HG02943 (cell line): Measurements from ENCODE around the gene TSPO.
"Not testable (repeated sequence)": the region's sequence is repeated elsewhere in the genome, so short reads cannot be mapped to it uniquely, and the experiment has no call there.

Experiments
- ATAC-seq: cut with Tn5 transposase; IDR thresholded peaks from one replicate; pipeline ENCODE4 v1.9.1; 2021; ENCODE audit warnings: mild to moderate bottlenecking, low read depth, moderate library complexity; ENCODE audit not compliant: unreplicated experiment

The TSPO gene

DNA sequence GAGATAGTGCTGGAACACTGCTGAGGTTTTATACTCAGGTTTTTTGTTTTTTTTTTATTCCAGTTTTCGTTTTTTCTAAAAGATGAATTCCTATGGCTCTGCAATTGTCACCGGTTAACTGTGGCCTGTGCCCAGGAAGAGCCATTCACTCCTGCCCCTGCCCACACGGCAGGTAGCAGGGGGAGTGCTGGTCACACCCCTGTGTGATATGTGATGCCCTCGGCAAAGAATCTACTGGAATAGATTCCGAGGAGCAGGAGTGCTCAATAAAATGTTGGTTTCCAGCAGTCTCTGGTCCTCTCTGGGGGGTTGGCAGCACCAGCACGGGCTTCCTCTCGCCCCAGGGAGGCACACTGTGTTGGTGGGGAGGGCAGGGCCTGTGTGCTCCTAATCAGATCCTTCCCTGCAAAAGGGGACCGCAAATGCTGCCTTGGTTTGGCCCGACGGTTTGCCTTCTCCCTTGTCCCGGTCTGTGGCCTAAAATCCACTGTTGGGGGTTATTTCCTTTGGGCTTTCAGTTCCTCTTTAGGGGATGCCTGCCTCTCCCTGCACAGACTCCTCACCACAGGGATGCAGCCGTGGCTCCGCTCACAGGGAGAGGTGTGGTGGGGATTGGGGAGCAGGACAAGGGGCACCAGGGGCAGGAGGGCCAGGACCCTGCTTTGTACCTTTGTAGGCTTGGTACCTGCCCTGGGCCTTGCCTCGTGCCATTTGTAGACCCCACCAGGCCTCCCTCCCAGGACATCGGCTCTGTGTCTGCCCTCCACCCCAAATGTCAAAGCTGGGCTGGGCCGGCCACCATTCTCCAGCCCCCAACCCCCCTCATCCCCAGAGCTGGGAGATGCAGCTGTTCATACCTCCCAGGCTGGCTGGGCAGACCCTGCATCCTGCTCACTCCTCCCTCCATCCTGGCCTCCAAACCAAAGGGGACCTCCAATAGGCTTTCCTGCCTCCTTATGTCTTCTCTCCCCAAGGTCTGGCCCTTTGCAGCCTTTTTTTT is 21.6 kb upstream of the TSPO start:
- ATAC-seq, result no peak

DNA sequence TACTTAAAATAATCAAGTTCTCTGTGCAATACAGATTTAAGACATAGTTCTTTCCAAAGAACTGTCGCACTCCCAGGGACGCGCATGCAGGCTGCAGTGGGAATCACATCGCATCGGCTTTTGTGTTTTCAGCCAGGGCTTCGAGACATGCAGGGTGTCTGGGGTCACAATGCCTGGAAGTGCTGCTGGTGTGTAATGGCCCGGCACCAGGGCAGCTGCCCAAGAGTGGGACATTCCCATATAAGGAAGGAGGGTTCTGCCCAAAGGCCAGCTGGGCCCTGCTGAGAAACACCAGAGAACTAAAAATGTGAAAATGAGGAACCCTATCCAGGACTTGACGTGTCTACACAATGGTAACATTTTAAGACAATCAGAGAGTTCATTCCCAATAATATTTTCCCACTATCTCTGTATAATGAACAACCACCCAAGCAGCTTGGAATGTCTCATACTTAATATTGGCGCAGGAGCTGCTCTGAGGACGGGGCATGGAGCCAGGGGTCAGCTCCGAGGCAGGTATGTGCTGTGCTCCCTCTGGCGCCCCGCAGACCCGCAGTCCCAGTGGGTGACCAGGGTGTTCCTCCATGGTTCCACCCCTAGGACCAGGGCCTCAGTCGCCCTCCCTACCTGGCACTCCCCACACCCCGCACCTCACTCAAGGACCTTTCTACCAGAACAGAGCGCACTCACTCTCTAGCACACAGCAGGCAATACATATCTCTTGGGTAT is 19.4 kb upstream of the TSPO start:
- no peak for ATAC-seq

DNA sequence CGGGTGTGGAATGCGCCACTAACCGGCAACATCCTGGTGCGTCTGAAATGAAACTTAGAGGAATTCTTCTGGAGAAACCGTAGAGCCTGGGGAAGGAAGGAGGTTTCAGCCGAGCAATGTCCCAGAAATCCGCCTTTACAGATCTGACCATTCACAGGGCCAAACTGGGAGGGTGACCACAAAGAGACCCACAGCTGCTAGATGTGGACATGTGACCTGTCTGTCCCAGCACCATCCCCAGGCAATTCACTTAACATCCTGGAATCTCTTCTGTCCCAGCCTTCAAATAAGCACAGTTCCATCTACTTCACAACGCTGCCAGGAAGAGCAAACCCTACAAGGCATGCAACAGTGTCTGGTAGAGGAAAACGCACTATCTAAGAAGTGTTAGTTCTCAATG is 18.0 kb upstream of the TSPO start:
- no peak for ATAC-seq

DNA sequence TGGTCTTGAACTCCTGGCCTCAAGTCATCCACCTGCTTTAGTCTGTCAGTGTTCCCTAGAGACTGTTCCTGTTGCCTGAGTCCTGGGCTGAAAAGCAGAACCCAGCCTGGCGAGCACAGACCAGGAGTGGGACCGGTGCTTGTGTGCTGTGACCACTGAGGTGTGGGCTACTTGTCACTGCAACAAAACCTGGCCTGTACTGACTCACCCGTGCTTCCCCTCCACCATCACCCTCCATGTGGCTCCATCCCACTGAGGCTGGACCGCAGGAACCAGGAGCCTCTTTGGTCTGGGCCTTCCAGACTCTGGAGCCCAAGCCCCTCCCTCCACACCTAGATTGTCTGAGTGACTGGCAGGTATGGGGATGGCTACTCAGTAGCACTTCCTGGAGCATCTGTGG is 16.8 kb upstream of the TSPO start:
- ATAC-seq, result no peak

DNA sequence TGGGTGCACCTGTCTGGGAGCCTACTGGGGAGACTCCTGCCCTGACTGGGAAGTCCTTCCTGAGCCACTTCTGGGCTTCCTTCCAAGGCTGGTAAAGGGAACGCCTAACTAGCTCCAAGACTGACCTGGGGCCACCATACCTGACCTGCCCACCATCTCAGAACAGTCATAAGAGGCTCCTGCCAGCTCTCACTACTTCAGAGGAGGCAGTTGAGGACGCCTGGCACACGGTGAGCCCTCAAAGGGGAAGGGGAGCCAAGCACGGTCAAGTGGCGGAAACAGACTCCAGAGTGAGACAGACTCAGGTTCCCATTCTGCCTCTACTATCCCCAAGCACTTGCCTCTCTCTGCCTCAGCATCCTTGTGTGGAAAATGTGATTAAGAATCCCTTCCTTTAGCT is 15.8 kb upstream of the TSPO start:
- no peak for ATAC-seq

DNA sequence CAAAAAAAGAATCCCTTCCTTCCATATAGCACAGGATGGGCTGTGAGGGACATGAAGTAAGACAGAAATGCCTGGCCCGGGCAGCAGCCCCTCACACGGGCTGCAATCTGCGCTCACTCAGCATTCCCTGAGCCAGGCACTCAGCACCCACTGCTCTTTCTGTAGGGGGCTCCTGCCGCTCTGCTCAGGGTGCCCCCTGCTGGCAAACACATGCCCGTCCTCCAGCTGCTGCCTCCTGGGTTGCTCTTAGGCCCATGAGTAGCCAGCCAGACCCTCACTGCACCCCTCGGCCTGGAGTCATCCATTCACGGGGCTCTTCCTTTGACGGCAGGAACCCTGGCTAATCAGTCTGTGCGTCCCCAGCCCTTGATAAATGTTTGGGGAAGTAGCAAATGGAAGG is 15.1 kb upstream of the TSPO start:
- no peak for ATAC-seq

DNA sequence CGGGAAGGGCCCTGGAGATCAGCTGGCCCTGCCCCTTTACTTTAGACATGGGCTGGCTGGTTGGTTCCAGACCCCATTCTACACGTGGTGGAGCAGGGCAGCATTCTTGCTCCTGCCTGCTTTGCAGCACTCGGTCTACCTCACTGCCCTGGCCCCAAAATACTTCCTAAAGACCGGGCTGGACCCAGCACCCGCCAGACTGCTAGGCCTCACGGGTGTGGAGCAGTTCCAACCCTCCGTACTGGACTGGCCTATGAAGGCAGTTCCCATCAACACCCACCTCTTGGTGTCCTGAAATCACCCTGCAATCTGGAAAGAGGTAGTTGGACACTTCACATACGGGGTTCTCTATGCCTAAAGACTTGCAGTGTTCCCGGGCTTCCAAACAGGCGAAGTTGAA is 14.6 kb upstream of the TSPO start:
- ATAC-seq, result no peak

DNA sequence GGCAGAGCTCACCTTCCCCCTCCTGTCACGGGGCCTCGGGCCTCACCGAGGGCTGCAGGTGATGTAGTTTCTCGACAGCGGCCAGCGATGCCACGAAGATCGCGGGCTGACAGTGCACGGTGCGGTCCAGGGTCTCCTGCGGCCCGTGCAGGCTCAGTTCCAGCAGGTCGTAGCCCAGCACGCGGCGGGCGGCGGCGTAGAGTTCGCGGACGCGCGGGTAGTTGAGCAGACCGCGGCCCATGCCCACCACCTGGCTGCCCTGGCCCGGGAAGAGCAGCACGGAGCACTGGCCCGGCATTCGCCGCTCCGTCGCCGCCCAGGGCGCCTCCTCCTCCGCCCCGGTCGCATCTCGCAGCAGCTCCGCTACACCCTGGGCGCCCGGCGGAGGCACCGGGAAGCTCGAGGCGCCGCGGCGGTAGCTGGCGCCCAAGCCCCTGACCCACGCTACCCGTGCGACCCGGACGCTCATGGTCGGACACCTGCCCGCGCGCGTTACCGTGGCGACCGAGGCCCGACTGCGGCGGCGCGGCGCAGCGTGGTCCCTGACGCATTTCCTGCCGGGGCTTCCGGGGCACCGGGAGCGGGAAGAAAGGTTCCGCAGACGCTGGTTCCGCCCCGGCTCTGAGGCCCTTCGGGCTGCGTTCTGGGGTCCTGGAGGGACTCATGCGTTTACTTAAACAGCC is 8.3 kb upstream of the TSPO start, which contains the start of gene MCAT:
Gene MCAT (minus strand): TSS at position 519 of the 683 bp plus-strand sequence. CDS start 50 bp downstream, at position 469.
- peak; percentile 65 for ATAC-seq

DNA sequence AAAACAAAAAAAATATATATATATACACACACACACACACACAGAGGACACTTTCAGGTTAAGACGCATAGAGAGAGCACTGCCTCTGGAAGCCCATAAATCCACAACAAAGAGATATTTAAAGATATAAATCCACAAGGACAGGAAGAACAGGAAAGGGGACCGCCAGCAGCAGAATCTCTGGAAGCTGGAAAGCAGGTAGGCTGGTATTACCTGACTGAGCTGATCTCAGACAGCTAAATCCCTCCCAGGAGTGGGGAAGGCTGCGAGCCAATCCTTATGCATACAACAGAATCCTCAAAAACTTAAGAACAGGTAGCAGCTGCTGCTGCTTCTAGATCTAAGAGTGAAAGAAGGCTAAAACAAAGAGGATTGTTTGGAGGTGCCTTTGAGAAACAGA is 6.4 kb upstream of the TSPO start:
- no peak for ATAC-seq

DNA sequence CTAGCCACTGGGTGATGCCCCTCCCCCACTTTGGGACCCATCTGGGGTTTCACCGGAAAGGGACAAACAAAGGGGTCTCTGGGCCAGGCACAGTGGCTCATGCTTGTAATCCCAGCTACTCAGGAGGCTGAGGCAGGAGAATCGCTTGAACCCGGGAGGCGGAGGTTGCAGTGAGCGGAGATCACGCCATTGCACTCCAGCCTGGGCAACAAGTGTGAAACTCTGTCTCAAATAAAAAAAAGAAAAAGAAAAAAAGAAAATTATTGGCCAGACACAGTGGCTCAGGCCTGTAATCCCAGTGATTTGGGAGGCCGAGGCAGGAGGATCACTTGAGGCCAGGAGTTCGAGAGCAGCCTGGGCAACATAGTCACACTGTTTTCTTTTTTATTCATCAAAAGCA is 6.0 kb upstream of the TSPO start:
- ATAC-seq, result not testable (repeated sequence)

DNA sequence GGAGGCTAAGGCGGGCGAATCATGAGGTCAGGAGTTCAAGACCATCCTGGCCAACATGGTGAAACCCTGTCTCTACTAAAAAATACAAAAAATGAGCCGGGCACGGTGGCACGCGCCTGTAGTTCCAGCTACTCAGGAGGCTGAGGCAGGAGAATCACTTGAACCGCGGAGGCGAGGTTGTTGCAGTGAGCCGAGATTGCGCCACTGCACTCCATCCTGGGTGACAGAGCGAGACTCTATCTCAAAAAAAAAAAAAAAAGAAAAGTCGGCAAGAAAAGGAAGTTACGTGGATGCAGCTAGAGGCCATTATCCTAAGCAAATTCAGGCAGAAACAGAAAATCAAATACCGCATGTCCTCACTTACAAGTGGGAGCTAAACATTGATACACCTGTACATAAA is 5.0 kb upstream of the TSPO start:
- ATAC-seq, result not testable (repeated sequence)

DNA sequence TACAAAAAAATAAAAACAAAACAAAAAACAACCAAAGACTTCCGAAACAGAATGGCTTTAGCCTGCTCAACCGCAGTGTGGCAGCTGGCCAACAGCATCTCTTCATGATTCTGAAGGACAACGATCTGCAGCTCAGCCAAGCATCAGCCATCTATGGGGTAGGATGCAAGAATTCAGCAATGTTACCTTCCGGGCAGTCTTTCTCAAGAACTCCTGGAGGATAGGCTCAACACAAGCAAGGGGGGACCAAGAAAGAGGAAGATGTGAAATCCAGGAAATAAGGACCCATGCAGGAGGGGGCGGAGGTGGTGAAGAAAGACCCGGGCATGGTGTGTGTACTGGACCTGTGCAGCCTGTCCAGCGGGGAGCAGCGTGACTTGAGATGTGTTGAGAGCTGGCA is 3.5 kb upstream of the TSPO start:
- no peak for ATAC-seq

DNA sequence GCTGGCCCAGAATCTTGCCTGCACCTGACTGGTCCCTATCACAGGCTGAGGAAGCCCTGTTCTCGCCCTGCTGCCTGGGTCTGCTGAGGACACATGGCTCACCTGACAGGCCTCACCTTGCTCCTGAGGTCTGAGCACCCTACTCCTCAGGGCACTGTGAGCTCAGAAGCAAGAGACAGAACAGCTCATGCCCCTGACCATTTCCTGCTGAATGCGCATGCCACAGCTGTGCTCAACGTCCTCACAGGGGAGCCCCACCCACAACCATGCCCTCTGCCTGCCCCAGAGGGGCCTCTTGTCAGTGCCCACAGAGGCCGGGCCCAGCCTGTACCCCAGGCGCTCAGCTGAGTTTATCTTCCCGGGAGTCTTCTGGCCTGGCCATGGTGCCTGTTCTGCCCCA is 2.8 kb upstream of the TSPO start:
- no peak for ATAC-seq

DNA sequence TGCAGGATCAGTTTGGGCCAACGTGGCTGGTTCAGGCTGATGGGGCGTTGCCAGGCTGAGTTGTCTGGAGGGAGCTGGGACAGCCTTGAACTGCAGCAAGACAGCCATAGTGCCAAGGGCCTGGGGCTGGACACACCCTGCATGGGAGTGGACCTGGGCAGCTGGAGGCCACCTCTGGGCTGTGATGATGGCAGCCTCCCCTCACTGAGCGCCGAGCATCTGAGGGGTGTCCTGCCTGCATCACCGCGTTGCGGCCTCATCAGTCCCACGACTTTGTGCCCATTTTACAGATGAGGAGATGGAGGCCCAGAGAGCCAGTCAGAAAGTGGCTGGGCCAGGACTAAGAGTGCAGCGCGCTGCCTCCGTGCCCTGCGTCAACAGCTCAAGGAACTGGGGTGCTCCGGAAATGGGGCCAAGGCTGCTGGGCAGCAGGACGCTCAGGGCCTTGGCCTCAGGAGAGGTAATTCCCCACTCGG is 590 bp upstream of the TSPO start:
- ATAC-seq, result no peak

DNA sequence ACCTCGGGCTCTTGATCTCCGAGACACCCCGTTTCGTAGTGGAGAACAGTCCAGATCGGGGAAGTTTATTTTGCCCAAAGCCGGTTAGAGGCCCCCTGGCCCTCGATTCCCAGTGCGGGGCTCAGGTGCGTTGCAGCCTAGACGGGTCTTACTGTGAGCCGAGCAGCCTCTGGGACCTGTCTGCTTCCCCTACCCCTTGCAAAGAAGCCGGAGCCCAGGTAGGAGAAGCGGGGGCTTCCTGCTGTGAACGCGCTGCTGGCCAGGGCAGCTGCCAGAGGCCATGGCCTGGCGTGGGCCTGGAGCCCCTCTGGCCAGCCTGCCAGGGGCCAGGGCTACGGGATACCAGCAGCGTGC is 621 bp downstream of the TSPO start:
- ATAC-seq, result no peak

DNA sequence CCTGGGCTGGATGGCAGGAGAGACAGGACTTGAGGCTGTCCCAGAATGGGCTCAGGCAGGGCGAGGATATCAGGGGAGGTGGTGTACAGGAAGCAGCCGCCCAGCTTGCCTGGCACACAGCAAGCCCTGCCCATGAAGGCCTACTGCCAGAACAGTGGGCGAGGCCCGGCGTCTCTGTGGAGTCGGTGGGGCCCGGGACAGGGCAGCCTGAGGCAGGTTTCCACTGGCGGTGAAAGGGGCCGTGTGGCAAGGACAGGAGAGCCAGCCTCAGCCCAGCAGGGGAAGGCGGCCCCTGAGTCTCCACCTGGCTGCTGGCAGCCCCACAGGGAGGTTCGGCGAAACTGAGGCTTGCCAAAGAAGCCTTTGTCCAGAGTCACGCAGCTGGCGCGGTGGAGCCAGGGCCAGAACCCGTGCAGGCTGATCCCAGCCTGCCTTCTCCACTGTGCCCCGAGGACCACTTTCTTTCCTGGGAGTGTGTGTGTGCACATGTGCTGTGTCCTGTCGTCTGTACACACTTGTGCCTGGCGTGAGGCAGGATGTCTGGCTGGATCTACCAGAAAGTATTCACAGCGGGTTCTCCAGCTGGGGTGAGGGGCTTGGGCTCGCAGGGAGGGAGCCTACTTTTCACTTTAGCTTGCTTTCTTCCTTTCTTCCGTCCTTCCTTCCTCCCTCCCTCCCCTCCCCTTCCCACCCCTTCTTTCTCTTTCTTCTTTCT is 1.2 kb downstream of the TSPO start:
- ATAC-seq, result no peak

DNA sequence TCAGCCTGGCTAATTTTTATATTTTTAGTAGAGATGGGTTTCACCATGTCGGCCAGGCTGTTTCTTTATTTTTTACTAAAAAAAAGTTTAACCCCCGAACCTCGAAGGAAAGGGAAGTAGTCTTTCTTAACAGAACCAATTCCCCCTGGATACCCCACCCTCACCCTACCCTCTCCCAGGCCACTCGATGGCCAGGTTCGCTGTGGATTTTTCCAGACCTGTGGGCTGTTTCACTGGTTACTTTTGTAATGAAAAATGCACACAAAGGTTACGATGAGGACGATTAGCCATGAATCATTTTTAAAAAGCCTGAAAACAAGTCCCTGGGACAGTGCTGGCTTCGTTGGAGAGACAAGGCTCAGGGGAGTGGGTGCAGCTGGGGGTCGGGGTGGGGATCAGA is 2.5 kb downstream of the TSPO start:
- ATAC-seq, result no peak

DNA sequence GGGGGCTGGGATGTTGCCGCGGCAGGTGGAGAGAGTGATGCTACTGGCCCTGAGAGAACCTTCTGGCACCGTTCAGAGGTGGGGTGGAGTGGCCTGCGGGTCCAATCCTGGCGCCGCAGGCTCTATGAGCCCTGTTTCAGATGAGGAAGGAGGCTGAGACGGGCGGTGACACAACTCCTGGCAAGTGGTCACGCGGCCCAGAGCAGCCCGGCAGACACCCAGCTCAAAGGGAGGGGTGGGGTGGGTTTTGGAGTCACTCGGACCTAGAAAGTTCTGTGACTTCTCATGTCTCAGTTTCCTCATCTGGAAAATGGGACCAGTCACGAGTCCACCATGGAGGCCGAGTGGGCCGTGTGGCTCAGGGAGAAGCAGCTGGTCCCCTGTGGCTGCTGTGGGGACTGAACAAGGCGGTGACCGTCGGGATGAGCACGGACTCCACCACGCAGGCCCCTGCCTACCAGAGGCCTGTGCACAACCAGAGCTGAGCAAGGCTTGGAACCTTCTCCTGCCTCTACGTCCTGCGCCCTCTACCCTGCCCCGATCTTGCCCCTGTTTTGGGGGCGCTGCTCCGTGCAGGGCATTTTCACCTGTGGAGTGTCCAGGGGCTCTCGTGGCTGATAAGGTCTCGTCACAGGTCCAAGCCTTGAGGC is 3.7 kb downstream of the TSPO start:
- ATAC-seq, result no peak

DNA sequence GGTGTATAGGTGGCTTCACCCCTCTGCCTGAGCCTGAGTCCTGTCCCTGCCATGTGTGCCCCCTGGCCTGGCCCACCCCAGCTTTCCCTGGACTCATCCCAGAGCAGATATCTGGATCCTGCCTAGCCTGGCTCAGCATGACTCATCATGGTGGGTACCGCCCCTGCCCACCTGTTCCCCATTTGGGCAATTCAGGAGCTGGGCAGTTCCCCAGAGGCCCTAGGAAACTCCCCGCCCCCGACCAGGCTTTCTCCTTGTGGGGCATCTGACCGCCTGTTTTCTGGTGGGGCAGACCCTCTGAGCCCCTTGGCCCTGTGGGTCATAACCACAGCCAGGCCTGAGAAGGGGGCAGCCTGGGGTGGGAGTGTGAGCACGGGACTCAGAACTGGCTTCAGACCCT is 4.4 kb downstream of the TSPO start:
- no peak for ATAC-seq

DNA sequence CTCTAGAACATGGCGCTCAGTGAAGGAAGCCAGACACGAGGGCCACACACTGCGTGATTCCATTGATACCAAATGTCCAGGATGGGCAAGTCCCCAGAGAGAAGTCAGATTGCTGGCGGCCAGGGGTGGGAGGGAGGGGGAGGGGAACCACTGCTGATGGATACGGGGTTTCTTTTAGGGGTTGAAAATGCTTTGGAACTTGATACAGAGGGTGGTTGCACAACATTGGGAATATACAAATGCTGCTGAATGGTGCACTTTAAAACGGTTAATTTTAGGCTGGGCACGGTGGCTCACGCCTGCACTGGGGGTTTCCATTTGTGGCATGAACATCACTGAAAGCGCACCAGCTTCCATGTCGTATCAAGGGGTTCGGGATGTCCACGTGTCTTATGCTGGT is 5.1 kb downstream of the TSPO start:
- no peak for ATAC-seq
